Activated CD8-positive, alpha-beta memory T cell treated with anti-CD3 and anti-CD28 coated beads, Interleukin-2, amount 50 U/mL, for 24 hours (primary cell): ENCODE results near the gene CARTPT.

Experiments
- DNase-seq: peaks from one replicate; pipeline ENCODE4 v3.0.0-alpha.2; 2020; ENCODE audit errors: extremely low read depth

The CARTPT gene

GRCh38 chr5:71737931-71738539 lies 19.0 kb downstream of the CARTPT start:
- no peak for DNase-seq

GRCh38 chr5:71738662-71739361 lies 19.7 kb downstream of the CARTPT start:
- DNase-seq: no peak

GRCh38 chr5:71740015-71740753 lies 21.1 kb downstream of the CARTPT start:
- no peak for DNase-seq

GRCh38 chr5:71743155-71743554 lies 24.1 kb downstream of the CARTPT start:
- no peak for DNase-seq

- DNase-seq: no peak
Measured at GRCh38 chr5:71744009-71744790, 25.1 kb downstream of the CARTPT start.

GRCh38 chr5:71747182-71747581 lies 28.1 kb downstream of the CARTPT start:
- DNase-seq: no peak

GRCh38 chr5:71748360-71748759 lies 29.3 kb downstream of the CARTPT start:
- no peak for DNase-seq

- DNase-seq: no peak
Measured at GRCh38 chr5:71751422-71751821, 32.3 kb downstream of the CARTPT start.

GRCh38 chr5:71752441-71753190 lies 33.5 kb downstream of the CARTPT start:
- DNase-seq: no peak

GRCh38 chr5:71757590-71758543 lies 38.8 kb downstream of the CARTPT start:
- DNase-seq: no peak

GRCh38 chr5:71762826-71763225 lies 43.8 kb downstream of the CARTPT start:
- DNase-seq: no peak

GRCh38 chr5:71767661-71768060 lies 48.6 kb downstream of the CARTPT start:
- no peak for DNase-seq

GRCh38 chr5:71769287-71769686 lies 50.2 kb downstream of the CARTPT start:
- DNase-seq: no peak

- DNase-seq: no peak
Measured at GRCh38 chr5:71770381-71770780, 51.3 kb downstream of the CARTPT start.
